ENCODE measurements around the gene CD163L1.

DNA sequence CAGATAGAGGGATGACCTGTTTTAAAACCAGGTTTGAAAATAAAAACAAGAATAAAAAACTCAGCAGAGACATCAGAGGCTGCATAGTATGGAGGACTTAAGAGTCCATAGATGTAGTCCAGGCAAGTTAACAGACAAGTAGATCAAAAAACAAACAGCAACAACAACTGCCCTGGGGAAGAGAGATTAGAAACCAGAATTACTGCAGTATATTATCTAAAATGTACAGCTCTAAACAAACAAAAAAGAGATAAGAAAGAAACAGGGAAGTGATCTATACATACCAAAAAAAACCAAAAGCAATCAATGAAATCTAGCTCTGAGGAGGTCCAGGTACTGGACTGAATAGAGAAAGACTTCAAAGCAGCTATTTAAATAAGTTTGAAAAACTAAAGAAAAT, 91.3 kb downstream of the CD163L1 start:
- no peak for TF ChIP-seq ASH2L (IDR thresholded peaks at IDR 0.05; ENCODE audit: low read length)
- TF ChIP-seq, protein P1, sequence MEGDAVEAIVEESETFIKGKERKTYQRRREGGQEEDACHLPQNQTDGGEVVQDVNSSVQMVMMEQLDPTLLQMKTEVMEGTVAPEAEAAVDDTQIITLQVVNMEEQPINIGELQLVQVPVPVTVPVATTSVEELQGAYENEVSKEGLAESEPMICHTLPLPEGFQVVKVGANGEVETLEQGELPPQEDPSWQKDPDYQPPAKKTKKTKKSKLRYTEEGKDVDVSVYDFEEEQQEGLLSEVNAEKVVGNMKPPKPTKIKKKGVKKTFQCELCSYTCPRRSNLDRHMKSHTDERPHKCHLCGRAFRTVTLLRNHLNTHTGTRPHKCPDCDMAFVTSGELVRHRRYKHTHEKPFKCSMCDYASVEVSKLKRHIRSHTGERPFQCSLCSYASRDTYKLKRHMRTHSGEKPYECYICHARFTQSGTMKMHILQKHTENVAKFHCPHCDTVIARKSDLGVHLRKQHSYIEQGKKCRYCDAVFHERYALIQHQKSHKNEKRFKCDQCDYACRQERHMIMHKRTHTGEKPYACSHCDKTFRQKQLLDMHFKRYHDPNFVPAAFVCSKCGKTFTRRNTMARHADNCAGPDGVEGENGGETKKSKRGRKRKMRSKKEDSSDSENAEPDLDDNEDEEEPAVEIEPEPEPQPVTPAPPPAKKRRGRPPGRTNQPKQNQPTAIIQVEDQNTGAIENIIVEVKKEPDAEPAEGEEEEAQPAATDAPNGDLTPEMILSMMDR (IDR thresholded peaks at IDR 0.05; ENCODE audit: control extremely low read depth in 1 of 3, insufficient read depth in 1 of 3, low read depth in 1 of 3, low read length in 3 of 3) = no peak
- TF ChIP-seq YY1 (IDR thresholded peaks at IDR 0.05; ENCODE audit: low read depth, low read length) = no peak
